DND-41 (cell line): ENCODE measurements around the gene MXD4.

Experiments
- ATAC-seq: fragments of 200-7000 bp; cut with Tn5 transposase; 3 replicates; pipeline ENCODE4 v1.9.1; 2021; ENCODE audit warnings: low read depth; ENCODE audit not compliant: insufficient read depth
- DNase-seq: peaks from one replicate; pipeline ENCODE4 v3.0.0-alpha.2; 2020
- H2AFZ ChIP-seq: 2 replicates; pipeline ENCODE4 v1.6.0; 2012; ENCODE audit warnings: low read depth, low read length
- H3K27ac ChIP-seq: 2 replicates; pipeline ENCODE4 v1.5.1; 2012; ENCODE audit warnings: low read length, inconsistent platforms
- H3K27me3 ChIP-seq: fragments of 200-600 bp; sonication (generic); 2 replicates; pipeline ENCODE4 v1.6.0; 2012; ENCODE audit warnings: low read length, mild to moderate bottlenecking, inconsistent platforms; ENCODE audit not compliant: insufficient read depth, poor library complexity
- H3K36me3 ChIP-seq: 2 replicates; pipeline ENCODE4 v1.5.1; 2012; ENCODE audit warnings: low read length, inconsistent platforms; ENCODE audit not compliant: insufficient read depth
- H3K4me1 ChIP-seq: 2 replicates; pipeline ENCODE4 v1.5.1; 2012; ENCODE audit warnings: mild to moderate bottlenecking, low read length; ENCODE audit not compliant: insufficient read depth
- H3K4me2 ChIP-seq: 2 replicates; pipeline ENCODE4 v1.6.0; 2012; ENCODE audit warnings: mild to moderate bottlenecking, moderate library complexity, low read length, inconsistent platforms; ENCODE audit not compliant: insufficient read depth
- H3K4me3 ChIP-seq, 2 experiments: fragments of 200-600 bp in 1 of 2; shearing (Covaris generic) in 1 of 2; 2 replicates each; pipeline ENCODE4 v1.5.1; 2012 to 2016; ENCODE audit warnings: inconsistent platforms in 2 of 2, low read length in 2 of 2, mild to moderate bottlenecking in 2 of 2, low read depth in 1 of 2, moderate library complexity in 1 of 2
- H3K79me2 ChIP-seq: 2 replicates; pipeline ENCODE4 v1.6.0; 2012; ENCODE audit warnings: low read length, inconsistent platforms; ENCODE audit not compliant: insufficient read depth
- H3K9ac ChIP-seq: 2 replicates; pipeline ENCODE4 v1.6.0; 2012; ENCODE audit warnings: low read depth, mild to moderate bottlenecking, inconsistent platforms, low read length, moderate library complexity
- H3K9me3 ChIP-seq: 2 replicates; pipeline ENCODE4 v1.5.1; 2012; ENCODE audit warnings: low read length, moderate library complexity, mild to moderate bottlenecking, inconsistent platforms; ENCODE audit not compliant: insufficient read depth, severe bottlenecking
- H4K20me1 ChIP-seq: 2 replicates; pipeline ENCODE4 v1.6.0; 2012; ENCODE audit warnings: low read length; ENCODE audit not compliant: insufficient read depth
- EZH2 ChIP-seq: IDR thresholded peaks from 3 replicates; pipeline ENCODE4 v1.6.1; 2012; ENCODE audit warnings: borderline replicate concordance, low read depth, mild to moderate bottlenecking, moderate library complexity, low read length, inconsistent platforms; ENCODE audit not compliant: severe bottlenecking
- TF ChIP-seq, protein P1 (sequence below): IDR thresholded peaks from 2 replicates; pipeline ENCODE4 v1.5.1; 2012; ENCODE audit warnings: borderline replicate concordance, low read length, moderate library complexity, mild to moderate bottlenecking; ENCODE audit not compliant: poor library complexity, severe bottlenecking; ENCODE audit errors: extremely low read depth

MXD4 gene

DNA sequence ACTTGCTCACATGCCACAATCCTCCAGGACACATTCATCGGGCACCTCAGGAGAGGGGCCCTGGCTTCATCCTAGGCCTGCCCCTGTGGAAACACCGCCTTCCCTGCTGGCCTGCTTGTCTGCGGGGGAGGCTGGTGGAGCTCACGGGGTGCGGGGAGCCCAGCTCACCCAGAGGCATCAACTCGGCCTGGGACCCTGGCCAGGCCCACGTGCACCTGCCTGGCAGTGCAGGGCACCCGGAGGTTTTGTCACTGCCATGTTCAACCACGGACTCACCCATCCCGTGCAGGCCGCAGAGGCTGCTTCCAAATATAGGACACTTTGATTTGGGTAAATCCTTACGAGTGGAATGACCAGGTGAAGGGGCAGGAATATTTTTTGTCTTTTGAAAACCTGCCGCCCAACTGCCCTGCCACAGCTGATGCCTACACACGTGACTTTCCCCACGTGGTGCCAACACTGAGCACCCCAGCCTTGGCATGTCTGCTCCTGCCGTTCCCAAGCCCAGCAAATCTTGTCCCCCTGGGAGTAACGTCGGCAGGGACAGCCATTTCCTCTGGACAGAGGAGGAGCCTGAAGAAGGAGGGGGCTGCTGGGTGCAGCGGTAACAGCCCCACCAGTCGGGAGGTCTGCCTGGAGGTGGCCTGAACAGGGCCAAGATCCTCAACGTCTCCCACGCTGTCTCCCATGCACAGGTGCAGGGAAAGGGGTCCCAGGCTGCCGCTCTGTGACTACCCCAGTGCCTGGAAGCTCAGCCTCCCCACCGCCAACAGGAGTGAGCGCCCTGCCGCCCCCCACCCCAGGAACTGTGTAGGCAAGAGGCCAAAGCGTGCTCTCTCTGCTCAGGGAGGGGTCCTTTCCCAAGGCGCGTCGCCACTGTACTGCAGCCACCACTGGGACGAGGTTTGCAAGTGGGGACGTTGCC lies 8.5 kb downstream of the MXD4 start:
- Histone ChIP-seq H3K4me2 (no peak overlapping the region), H3K9me3 (no peaks in the 10 kb centered on the region), H2AFZ (no peak overlapping the region), H3K27ac (no peak overlapping the region), H3K36me3 (peaks cover 68% of the 10 kb centered on the region), H3K4me3 (no peak overlapping the region), H3K79me2 (peaks cover 2% of the 10 kb centered on the region; the same call in 1 of the 2 replicates), H4K20me1 (peaks cover 54% of the 10 kb centered on the region), H3K9ac (no peak overlapping the region), H3K4me1 (no peaks in the 10 kb centered on the region), H3K27me3 (no peaks in the 10 kb centered on the region)
- TF ChIP-seq, protein P1, sequence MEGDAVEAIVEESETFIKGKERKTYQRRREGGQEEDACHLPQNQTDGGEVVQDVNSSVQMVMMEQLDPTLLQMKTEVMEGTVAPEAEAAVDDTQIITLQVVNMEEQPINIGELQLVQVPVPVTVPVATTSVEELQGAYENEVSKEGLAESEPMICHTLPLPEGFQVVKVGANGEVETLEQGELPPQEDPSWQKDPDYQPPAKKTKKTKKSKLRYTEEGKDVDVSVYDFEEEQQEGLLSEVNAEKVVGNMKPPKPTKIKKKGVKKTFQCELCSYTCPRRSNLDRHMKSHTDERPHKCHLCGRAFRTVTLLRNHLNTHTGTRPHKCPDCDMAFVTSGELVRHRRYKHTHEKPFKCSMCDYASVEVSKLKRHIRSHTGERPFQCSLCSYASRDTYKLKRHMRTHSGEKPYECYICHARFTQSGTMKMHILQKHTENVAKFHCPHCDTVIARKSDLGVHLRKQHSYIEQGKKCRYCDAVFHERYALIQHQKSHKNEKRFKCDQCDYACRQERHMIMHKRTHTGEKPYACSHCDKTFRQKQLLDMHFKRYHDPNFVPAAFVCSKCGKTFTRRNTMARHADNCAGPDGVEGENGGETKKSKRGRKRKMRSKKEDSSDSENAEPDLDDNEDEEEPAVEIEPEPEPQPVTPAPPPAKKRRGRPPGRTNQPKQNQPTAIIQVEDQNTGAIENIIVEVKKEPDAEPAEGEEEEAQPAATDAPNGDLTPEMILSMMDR: no peak
- TF ChIP-seq EZH2: no peak
- DNase-seq (peak; percentile 3), ATAC-seq (no peak)

DNA sequence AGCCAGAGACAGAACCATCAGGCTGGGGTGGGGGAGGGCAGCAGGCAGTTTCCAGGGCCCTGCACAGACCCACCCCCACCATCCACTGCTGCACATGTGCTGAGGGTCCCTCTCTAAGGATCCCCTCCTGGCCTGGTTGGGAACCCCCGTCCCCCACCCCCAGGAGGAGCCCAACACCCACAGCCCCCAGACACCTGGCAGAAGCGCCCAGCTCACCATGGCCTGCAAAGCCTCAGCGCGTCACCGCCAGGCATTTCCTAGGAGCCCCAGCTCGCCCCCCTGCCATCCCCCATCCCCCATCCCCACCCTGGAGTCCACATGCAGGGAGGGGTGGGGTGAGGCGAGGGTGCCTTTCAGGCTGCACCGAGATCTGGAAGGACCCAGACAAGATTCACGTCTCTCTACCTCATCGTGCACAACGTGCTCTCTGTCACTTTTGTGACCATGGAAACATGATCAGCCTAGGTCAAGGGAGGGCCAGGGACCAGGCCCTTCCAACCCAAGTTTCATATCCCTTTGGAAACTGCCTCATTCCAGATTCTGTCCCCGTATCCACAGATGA lies 9.3 kb downstream of the MXD4 start:
- Histone ChIP-seq H3K27ac (no peak overlapping the region), H3K4me2 (no peak overlapping the region), H3K79me2 (no peaks in the 10 kb centered on the region), H3K4me1 (no peaks in the 10 kb centered on the region), H4K20me1 (peaks cover 48% of the 10 kb centered on the region), H3K9me3 (no peaks in the 10 kb centered on the region), H2AFZ (no peak overlapping the region), H3K36me3 (peaks cover 64% of the 10 kb centered on the region), H3K9ac (no peak overlapping the region), H3K27me3 (no peaks in the 10 kb centered on the region), H3K4me3 (no peak overlapping the region)
- DNase-seq (peak; percentile 4), ATAC-seq (no peak)
- TF ChIP-seq, protein P1: no peak

DNA sequence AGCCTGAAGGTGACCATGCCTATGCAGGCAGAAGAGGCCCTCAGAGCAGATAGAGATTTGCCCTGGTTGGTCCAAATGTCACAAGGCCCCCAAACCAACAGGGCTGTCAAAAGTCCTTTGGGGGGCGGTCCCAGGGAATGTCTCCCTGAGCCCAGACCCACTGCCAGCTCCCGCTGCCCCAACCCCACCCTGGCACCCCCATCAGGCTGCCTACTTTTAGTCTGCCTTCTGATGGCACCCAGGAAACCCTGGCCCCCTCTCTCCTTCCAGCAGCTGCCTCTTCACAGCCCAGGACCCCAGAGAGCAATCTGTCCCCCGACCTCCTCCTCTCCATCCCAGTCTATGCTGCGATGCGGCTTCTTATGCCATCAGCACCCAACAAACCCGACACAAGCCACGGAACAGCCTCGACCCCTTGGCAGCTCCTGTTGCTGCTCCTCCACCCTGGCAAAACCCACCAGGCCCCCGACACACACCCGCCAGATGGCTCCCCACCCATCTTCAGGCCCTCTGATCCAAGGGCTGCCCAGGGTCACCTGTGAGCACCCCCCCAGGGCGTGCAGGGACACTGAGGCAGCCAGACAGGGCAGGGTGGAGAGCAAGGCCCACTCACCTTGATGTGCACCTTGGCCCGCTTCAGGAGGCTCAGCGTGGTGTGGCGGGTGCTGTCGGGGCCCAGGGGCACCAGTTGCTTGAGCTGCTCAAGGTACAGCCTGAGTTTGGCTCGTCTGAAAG lies 9.9 kb downstream of the MXD4 start:
- H3K27me3 ChIP-seq: no peaks in the 10 kb centered on the region
- H3K79me2 ChIP-seq: no peaks in the 10 kb centered on the region
- H3K9me3 ChIP-seq: no peaks in the 10 kb centered on the region
- DNase-seq (peak; percentile 2), ATAC-seq (no peak)
- H3K4me2 ChIP-seq: no peak overlapping the region
- H2AFZ ChIP-seq: no peak overlapping the region
- TF ChIP-seq, protein P1: no peak
- TF ChIP-seq EZH2: no peak
- peaks cover 43% of the 10 kb centered on the region for H4K20me1 ChIP-seq
- no peaks in the 10 kb centered on the region for H3K4me1 ChIP-seq
- H3K9ac ChIP-seq: no peak overlapping the region
- no peak overlapping the region for H3K4me3 ChIP-seq
- no peak overlapping the region; the same call in 1 of the 2 replicates for H3K27ac ChIP-seq
- H3K36me3 ChIP-seq: peaks cover 58% of the 10 kb centered on the region
